GM18502 (cell line): Measurements from ENCODE around the gene THSD7A.
A peak's percentile ranks its signal among the peaks of the same experiment; 100 is the strongest.

ENCODE experiments used
- ATAC-seq: cut with Tn5 transposase; IDR thresholded peaks from one replicate; pipeline ENCODE4 v1.9.1; 2021; ENCODE audit warnings: mild to moderate bottlenecking; ENCODE audit not compliant: unreplicated experiment, poor library complexity

The THSD7A gene

DNA sequence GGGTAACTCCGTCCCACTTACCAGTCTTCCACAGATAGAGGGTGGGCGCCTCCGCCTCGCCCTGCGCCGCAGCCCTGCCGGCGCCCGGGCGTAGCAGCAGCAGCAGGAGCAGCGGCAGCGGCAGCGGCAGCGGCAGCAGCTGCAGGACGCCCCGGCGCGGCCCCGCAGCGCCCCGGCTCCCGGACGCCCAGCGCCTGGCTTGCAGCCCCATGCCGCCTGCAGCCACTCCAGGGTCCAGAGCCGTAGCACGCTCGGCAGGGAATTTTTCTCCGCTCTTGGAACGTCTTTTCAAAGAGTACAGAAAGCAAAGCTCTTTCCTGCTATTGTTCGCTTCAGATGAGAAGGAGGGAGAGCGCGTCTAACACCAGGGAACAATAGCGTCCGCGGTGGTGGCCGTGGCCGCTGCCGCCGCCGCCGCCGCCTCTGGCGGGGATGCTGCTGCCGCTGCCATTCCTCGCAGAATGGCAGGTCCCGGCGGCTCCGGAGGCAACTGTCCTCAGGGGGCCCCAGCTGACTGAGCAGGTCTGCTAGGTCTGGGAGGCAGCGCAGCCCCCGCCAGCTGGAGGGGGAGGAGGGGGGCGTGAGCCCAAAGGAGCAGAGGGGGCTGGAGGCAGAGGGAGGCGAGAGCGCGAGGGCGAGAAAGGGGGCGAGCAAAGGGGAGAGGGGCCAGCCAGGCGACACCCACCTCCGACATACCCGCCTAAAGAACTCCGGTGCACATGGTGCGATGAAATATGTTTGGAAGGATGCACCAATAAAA lies at the start of gene THSD7A:
Gene THSD7A (minus strand): TSS at position 463 of the 760 bp plus-strand sequence. CDS start 252 bp downstream, at position 211.
- ATAC-seq, result peak; percentile 75

- no peak for ATAC-seq
These were observed 49.7 kb upstream of the THSD7A start for GRCh38 chr7:11881680-11882079.

GRCh38 chr7:11875635-11876034 lies 43.6 kb upstream of the THSD7A start:
- no peak for ATAC-seq

DNA sequence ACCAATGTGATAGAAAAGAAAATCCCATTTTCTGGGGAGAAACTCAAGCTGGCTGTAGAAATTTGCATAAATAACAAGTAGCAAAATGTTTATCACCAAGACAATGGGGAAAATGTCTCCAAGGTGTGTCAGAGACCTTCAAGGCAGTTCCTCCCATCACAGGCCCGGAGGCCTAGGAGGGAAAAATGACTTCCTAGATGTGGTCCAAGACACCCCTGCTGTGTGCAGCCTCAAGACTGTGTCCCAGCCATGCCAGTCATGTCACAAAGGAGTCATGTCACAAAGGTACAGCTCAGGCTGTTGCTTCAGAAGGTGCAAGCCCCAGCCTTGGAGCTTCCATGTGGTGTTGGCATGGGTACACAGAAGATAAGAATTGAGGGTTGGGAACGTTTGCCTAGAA lies 33.7 kb upstream of the THSD7A start:
- ATAC-seq, result no peak

DNA sequence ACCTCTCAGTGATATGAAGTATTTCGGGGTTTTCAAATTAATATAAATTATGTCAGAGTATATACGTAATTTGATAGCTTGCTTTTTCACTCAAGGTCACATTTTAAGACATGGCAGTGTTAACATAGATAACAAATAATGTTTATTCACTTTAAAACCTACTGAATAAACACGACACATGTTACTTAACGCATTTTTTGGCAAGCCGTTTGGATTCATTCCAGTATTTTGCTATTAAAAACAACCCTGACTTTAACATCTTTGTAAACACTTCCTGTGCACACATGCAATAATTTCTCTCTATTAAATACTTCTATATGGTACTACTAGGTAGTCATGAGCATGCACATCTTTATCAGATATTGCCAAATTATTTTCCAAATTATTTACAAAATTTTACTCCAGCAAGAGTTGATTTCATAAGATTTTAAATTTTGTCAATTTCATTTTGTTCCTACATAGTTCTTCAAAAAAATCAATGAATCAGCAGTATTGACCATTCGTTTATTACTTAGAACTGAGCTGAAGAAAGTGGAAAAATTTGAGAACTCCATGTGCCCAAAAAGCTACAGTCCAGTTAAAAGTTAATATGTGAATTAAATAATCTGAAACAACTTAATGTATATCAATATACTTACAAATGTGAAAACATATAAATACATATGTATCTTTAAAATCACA lies 26.8 kb upstream of the THSD7A start:
- ATAC-seq, result no peak

DNA sequence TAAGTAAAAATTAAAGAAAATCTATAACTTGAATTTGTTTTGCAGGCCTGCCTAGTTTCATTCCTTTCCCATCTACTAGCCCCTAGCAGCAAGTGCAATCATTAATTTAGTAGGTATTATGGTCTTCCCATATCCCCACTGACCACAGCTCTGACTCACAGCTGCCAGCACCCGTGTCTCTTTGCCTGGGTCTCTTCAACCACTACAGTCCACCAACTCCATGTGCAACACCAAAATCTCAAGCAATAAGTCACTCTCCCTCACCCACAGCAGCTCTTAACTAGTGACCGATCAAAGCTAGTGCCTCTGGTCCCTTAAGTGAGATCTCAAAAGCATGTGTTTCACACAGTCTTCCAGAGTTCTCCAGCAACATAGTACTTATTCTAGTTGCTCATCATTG lies 26.0 kb upstream of the THSD7A start:
- no peak for ATAC-seq

GRCh38 chr7:11848251-11848650 lies 16.3 kb upstream of the THSD7A start:
- no peak for ATAC-seq

DNA sequence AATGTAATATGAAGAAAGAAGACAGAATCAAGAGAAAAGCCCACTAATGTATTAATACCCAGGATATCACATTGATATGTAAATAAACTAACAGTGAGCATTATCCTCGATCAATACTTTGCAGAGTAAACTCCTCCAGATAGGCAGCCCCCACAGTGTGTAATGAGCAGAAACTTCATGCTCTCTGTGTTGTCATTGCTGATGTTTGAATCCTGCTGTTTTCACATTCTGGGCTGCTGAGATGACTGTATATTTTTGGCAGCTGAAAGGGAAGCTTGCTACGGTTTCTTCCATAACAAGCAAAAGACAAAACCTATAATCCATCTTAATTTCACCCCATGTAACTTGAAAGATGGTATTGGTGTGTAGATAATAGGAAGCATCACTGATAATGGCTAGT lies 15.3 kb upstream of the THSD7A start:
- ATAC-seq, result no peak

DNA sequence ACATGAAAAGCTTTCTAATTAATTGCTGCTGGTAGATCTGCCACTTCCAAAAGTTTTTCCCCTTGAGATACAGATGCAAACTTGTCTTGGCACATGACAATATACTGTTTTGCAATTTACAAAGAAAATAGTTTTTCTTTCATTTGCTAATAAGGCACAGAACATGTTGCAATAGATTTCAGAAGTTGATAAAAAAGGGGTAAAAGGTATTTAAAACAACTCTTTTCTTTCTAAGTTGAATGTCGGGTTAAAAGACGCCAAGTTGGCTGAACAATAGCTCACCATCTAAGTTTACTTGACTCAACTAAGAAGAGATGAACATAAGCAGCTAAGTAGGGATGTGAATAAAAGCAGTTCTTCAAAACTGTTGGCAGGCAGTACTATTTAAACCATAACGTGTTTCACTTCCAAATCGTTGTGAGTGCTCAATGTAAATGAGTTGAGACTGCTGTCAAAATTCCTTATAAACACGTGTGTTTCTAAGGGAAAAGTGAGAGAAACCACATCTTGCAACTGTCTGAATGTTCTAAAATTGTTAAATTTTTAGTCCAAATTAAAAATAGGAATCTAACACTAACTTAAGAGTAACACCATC lies 14.5 kb upstream of the THSD7A start:
- ATAC-seq, result no peak

- peak; percentile 52 for ATAC-seq
These were observed 11.2 kb upstream of the THSD7A start for GRCh38 chr7:11843113-11843765.

- ATAC-seq, result no peak
These were observed 9.7 kb upstream of the THSD7A start for GRCh38 chr7:11841657-11842056.

- ATAC-seq, result no peak
These were observed 3.3 kb upstream of the THSD7A start for GRCh38 chr7:11835260-11835659.

- ATAC-seq, result no peak
These were observed 1.4 kb upstream of the THSD7A start for GRCh38 chr7:11833431-11833830.

DNA sequence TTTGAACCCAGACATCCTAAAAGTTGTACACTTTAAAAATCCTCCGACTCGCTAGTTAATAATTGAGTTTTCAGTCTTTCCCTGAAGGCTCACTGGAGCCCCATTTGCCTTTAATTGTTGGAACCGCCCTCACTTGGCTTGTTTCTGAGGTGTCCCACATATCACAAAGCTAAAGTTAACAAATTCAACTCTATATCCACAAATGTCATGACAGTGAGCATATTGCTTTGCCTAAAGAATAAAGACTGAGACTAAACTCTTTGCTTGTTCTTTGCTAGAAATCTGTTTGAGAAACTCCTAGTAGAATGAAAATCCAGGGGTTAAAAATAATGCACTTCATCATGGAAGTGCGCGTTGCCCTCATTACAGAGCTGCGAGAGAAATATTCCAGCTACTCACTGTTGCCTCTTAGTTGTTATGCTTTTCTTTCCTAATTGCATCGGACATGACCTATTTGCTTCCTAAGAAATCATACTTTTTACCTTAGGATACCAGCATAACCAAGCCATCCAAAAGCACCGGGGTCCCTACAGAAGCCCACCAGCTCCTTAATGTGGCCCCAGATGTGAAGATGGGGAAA lies 752 bp downstream of the THSD7A start:
- peak; percentile 19 for ATAC-seq

DNA sequence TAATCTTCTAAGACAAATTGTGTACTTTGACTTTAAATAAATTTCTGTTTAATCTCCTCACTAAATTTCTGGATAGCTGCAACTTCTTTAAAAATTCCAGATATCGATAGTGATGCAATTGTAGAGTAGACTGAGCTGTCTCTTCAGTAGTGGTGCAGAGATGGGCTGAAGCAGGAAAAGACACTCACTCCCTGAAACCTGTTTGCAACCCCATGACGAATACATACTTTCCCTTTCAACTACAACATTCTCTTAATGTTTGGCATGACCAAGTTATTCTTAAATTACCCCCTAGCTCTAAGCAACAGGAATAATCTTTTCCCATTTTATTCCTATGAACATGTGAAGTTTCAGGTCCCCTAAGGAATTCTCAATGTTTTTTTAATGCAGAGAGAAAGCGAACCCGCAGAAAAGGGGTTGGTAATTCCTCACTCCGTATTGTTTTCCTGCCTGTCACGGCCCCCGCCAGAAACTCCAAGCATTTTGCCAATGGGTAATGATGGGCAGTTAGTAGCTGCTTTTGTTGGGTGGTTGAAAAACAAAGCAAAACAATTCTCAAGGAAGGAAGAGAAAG lies 1.3 kb downstream of the THSD7A start:
- ATAC-seq, result no peak

DNA sequence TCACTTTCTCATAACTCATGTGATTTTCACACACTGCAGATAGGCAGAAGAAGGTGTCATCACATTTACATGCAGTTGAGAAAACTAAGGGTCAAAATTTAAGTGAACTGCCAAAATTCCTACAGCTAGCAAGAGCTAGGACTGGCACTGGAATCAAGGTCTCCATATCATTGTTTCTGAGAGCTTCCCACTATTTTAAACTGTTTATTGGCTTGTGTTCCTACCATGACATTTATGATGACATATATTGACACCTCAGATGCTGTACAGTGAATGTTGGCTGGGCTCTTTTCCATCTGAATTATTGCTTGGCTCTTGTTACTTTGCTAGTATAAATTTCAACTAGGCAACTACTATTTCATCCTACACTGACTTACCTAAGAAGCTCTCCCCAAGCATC lies 2.0 kb downstream of the THSD7A start:
- no peak for ATAC-seq

GRCh38 chr7:11819947-11820346 lies 12.1 kb downstream of the THSD7A start:
- no peak for ATAC-seq

DNA sequence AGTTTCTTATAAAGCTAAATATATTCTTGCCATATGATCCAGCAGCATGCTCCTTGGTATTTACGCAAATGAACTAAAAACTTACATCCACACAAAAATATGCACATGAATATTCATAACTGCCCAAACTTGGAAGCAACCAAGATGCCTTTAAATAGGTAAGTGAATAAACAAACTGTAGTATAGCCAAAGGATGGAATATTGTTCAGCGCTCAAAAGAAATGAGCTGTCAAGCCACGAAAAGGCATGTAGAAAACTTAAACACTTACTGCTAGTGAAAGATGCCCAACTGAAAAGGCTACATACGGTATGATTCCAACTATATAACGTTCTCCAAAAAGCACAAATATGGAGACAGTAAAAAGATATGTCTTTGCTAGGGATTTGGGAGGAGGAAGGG lies 12.7 kb downstream of the THSD7A start:
- no peak for ATAC-seq

DNA sequence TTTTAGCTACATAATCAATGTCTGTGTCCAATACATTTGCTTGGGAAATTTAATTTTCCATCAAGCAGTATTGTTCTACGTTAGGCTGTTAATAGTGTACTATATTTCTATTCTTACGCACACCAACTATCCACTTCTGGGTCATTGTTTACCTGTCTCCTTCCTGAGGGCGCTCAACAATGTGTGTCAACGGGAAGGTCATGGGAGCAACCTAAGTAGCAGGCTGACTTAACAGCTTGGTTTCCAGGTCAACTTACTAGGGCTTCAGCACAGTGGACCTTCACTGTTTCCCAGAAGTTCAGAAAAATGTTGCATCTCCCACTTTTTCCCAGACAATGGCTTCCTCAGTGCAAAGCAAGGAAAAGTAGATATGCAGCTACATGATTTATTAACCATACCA lies 13.7 kb downstream of the THSD7A start:
- ATAC-seq, result no peak

DNA sequence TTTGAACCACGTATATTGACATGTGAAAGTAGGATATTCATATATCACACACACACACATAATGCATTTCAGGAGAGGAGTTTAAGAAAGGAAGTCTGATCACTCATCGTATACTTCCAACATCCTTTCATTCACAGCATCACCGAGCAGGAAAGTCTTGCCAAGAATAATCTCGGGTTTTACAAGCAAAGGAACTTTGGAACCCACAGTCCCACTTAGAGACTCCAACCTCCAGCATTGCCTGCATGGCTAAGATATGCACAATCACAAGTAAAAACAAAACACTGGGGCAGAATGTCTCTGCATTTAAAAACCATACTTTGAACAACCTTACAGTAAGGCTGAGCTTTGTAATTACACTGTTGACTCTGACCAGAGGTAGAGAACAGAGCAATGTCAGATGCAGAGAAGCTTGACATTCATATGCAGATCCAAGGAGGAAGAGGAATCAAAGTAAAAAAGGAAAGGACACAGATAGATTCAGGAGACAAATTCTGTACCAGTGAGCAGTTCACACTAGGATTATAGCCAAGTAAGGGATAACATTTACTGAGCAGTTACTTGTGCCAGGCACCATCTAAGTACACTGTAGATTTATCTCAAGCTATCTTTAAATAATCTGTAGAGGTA lies 14.8 kb downstream of the THSD7A start:
- no peak for ATAC-seq
